Stimulated activated CD8-positive, alpha-beta memory T cell treated with anti-CD3 and anti-CD28 coated beads, Interleukin-7, amount 100 ng/mL, for 24 hours (primary cell): Measurements from ENCODE around the gene HIBADH.
A peak's percentile ranks its signal among the peaks of the same experiment; 100 is the strongest.

Experiments used
- DNase-seq: peaks from one replicate; pipeline ENCODE4 v3.0.0-alpha.2; 2020; ENCODE audit warnings: low read depth

Gene HIBADH

GRCh38 chr7:27662490-27663205 is at the start of gene HIBADH:
TSS of gene HIBADH (minus strand) at chr7:27662883. CDS start at chr7:27662788, 95 bp downstream.
- DNase-seq = peak; percentile 80

- DNase-seq = no peak
Measured at GRCh38 chr7:27712217-27712616, 49.5 kb upstream of the HIBADH start.

GRCh38 chr7:27709137-27710075 is 46.7 kb upstream of the HIBADH start:
- DNase-seq = no peak

GRCh38 chr7:27708485-27708884 is 45.8 kb upstream of the HIBADH start:
- no peak for DNase-seq

GRCh38 chr7:27705200-27705594 is 42.5 kb upstream of the HIBADH start:
- no peak for DNase-seq

GRCh38 chr7:27704422-27705199 is 41.9 kb upstream of the HIBADH start:
- no peak for DNase-seq

GRCh38 chr7:27703181-27703580 is 40.5 kb upstream of the HIBADH start:
- DNase-seq = no peak

GRCh38 chr7:27700501-27700900 is 37.8 kb upstream of the HIBADH start:
- no peak for DNase-seq

GRCh38 chr7:27699751-27700150 is 37.1 kb upstream of the HIBADH start:
- DNase-seq = no peak

- no peak for DNase-seq
Measured at GRCh38 chr7:27697861-27698430, 35.3 kb upstream of the HIBADH start.

- DNase-seq = no peak
Measured at GRCh38 chr7:27695096-27695495, 32.4 kb upstream of the HIBADH start.

- DNase-seq = no peak
Measured at GRCh38 chr7:27693794-27694193, 31.1 kb upstream of the HIBADH start.

GRCh38 chr7:27690649-27691048 is 28.0 kb upstream of the HIBADH start:
- no peak for DNase-seq

- DNase-seq = no peak
Measured at GRCh38 chr7:27689591-27690164, 27.0 kb upstream of the HIBADH start.

GRCh38 chr7:27689150-27689549 is 26.5 kb upstream of the HIBADH start:
- no peak for DNase-seq

GRCh38 chr7:27688646-27689045 is 26.0 kb upstream of the HIBADH start:
- no peak for DNase-seq

- DNase-seq = no peak
Measured at GRCh38 chr7:27688056-27688455, 25.4 kb upstream of the HIBADH start.

- DNase-seq = no peak
Measured at GRCh38 chr7:27686315-27686714, 23.6 kb upstream of the HIBADH start.

GRCh38 chr7:27685893-27686292 is 23.2 kb upstream of the HIBADH start:
- DNase-seq = no peak

GRCh38 chr7:27685209-27685608 is 22.5 kb upstream of the HIBADH start:
- no peak for DNase-seq

GRCh38 chr7:27684491-27684890 is 21.8 kb upstream of the HIBADH start:
- DNase-seq = no peak

- DNase-seq = no peak
Measured at GRCh38 chr7:27680610-27681009, 17.9 kb upstream of the HIBADH start.
